Endothelial cell of umbilical vein (primary cell): ENCODE measurements around the gene SRRM5. TPM values are rescaled to one million over a fixed set of nuclear protein-coding genes. Genes with fewer than 3 reads are reported as not detected.

Source experiments
- BruUV-seq: library from RNA; stranded (reverse); fragments of 400-500 nt; replicated peaks from 2 replicates; lab custom pipeline; 2021; lab: Mats Ljungman, UMichigan
- CTCF ChIA-PET: fragments of 300-600, 350-600 bp; sonication (Branson Sonifier 250); formaldehyde crosslinking; loops from one replicate; lab custom pipeline; 2021; ENCODE audit warnings: antibody characterized with exemption, inconsistent platforms; lab: Charles Lee
- POLR2A ChIA-PET: fragments of 300-600, 350-600 bp; sonication (Branson Sonifier 250); formaldehyde crosslinking; loops from one replicate; lab custom pipeline; 2021; ENCODE audit warnings: antibody characterized with exemption, inconsistent platforms; lab: Charles Lee
- DNase-seq: peaks from one replicate; pipeline ENCODE4 v3.0.0-alpha.2; 2011; ENCODE audit warnings: low read depth, low spot score
- FAIRE-seq: peaks from 2 replicates; lab custom pipeline; 2011; peaks lifted over from hg19 to GRCh38; lab: Jason Lieb, UNC
- H2AFZ ChIP-seq: 2 replicates; pipeline ENCODE4 v1.6.0; 2012; ENCODE audit warnings: low read depth, low read length, control low read depth, inconsistent platforms
- H3K27ac ChIP-seq: 2 replicates; pipeline ENCODE4 v1.5.1; 2011; ENCODE audit warnings: low read depth, mild to moderate bottlenecking, control low read depth, low read length, moderate library complexity; ENCODE audit not compliant: insufficient read depth
- H3K27me3 ChIP-seq, 2 experiments: 2 replicates each; pipeline versions ENCODE4 v1.6.0 to v1.6.1; 2011; ENCODE audit warnings: low read length in 2 of 2, mixed read lengths in 1 of 2; ENCODE audit not compliant: control insufficient read depth in 2 of 2, insufficient read depth in 2 of 2
- H3K36me3 ChIP-seq, 2 experiments: 2 replicates in 1 of 2; 3 replicates in 1 of 2; pipeline ENCODE4 v1.5.1; 2011; ENCODE audit warnings: low read length in 2 of 2, mild to moderate bottlenecking in 1 of 2, moderate library complexity in 1 of 2; ENCODE audit not compliant: control insufficient read depth in 2 of 2, insufficient read depth in 2 of 2; ENCODE audit errors: extremely low read depth in 1 of 2
- H3K4me1 ChIP-seq: 3 replicates; pipeline ENCODE4 v1.5.1; 2011; ENCODE audit warnings: mild to moderate bottlenecking, low read length; ENCODE audit not compliant: control insufficient read depth, insufficient read depth; ENCODE audit errors: extremely low read depth
- H3K4me2 ChIP-seq: 2 replicates; pipeline ENCODE4 v1.6.1; 2011; ENCODE audit warnings: low read length, control low read depth, mixed read lengths; ENCODE audit not compliant: insufficient read depth
- H3K4me3 ChIP-seq, 3 experiments: fragments of 200-600 bp in 1 of 3; sonication (generic), shearing (Covaris generic) in 1 of 3; replicated peaks in 1 of 3; 2 replicates each; pipeline ENCODE4 v1.5.1; 2011 to 2016; ENCODE audit warnings: control low read depth in 3 of 3, low read length in 3 of 3, mild to moderate bottlenecking in 2 of 3, inconsistent platforms in 1 of 3, low read depth in 1 of 3, moderate library complexity in 1 of 3; ENCODE audit not compliant: insufficient read depth in 1 of 3
- H3K79me2 ChIP-seq: 2 replicates; pipeline ENCODE4 v1.6.0; 2012; ENCODE audit warnings: low read length, inconsistent platforms; ENCODE audit not compliant: control insufficient read depth, insufficient read depth
- H3K9ac ChIP-seq: replicated peaks from 2 replicates; pipeline ENCODE3; 2011; ENCODE audit warnings: low read length, control low read depth; ENCODE audit not compliant: insufficient read depth; ENCODE audit errors: extremely low read depth
- H3K9me1 ChIP-seq: replicated peaks from 3 replicates; pipeline ENCODE4 v1.6.0; 2011; ENCODE audit warnings: mild to moderate bottlenecking, low read length; ENCODE audit not compliant: control insufficient read depth, insufficient read depth; ENCODE audit errors: extremely low read depth
- H3K9me3 ChIP-seq: replicated peaks from 2 replicates; pipeline ENCODE4 v1.5.1; 2012; ENCODE audit warnings: low read length, inconsistent platforms; ENCODE audit not compliant: control insufficient read depth, insufficient read depth
- H4K20me1 ChIP-seq: replicated peaks from 2 replicates; pipeline ENCODE3; 2011; ENCODE audit warnings: mild to moderate bottlenecking, low read length; ENCODE audit not compliant: control insufficient read depth, insufficient read depth; ENCODE audit errors: extremely low read depth
- CTCF ChIP-seq, 2 donors: IDR thresholded peaks; 1 replicate in 1 of 2; 2 replicates in 1 of 2; pipeline ENCODE4 v1.5.1; 2011; ENCODE audit warnings: low read length in 2 of 2, mild to moderate bottlenecking in 2 of 2, moderate library complexity in 2 of 2, control low read depth in 1 of 2, inconsistent platforms in 1 of 2, low read depth in 1 of 2; ENCODE audit not compliant: insufficient read depth in 1 of 2; ENCODE audit errors: extremely low read depth in 1 of 2
- EZH2 ChIP-seq: IDR thresholded peaks from 2 replicates; pipeline ENCODE4 v1.6.1; 2012; ENCODE audit warnings: borderline replicate concordance, low read depth, mild to moderate bottlenecking, moderate library complexity, low read length, inconsistent platforms; ENCODE audit not compliant: severe bottlenecking
- FOS ChIP-seq: IDR thresholded peaks from 2 replicates; pipeline ENCODE4 v1.6.1; 2011; ENCODE audit warnings: mild to moderate bottlenecking, low read length, moderate library complexity, borderline replicate concordance; ENCODE audit not compliant: insufficient read depth
- GATA2 ChIP-seq: IDR thresholded peaks from 2 replicates; pipeline ENCODE4 v1.7.0; 2011; ENCODE audit warnings: low read depth, mild to moderate bottlenecking, moderate library complexity, mixed read lengths, low read length; ENCODE audit not compliant: insufficient read length, insufficient read depth
- JUN ChIP-seq: IDR thresholded peaks from 2 replicates; pipeline ENCODE4 v1.6.1; 2011; ENCODE audit warnings: borderline replicate concordance, low read depth; ENCODE audit not compliant: insufficient read length, insufficient read depth
- MAX ChIP-seq: IDR thresholded peaks from 2 replicates; pipeline ENCODE4 v1.6.1; 2011; ENCODE audit not compliant: insufficient read depth, insufficient read length
- MYC ChIP-seq: IDR thresholded peaks from one replicate; pipeline ENCODE4 v1.6.1; 2011; ENCODE audit warnings: mild to moderate bottlenecking, low read depth, low read length
- POLR2A ChIP-seq: IDR thresholded peaks from 2 replicates; pipeline ENCODE4 v1.6.1; 2012; ENCODE audit warnings: low read depth, mild to moderate bottlenecking, control low read depth, low read length
- POLR2AphosphoS5 ChIP-seq: IDR thresholded peaks from 2 replicates; pipeline ENCODE4 v1.6.1; 2012; ENCODE audit warnings: low read depth, mild to moderate bottlenecking, control low read depth, low read length, moderate library complexity; ENCODE audit not compliant: insufficient read depth
- dilution Hi-C: fragments of 300-500 bp; cut with MboI; formaldehyde crosslinking; loops from one replicate; pipeline ENCODE4 v1.15.0; 2019; ENCODE audit warnings: low sequenced_read_pairs; ENCODE audit not compliant: extremely low pct_ligation_motif_present
- intact Hi-C: fragments of 100-400 bp; cut with micrococcal nuclease; formaldehyde crosslinking; loops from one replicate; pipeline ENCODE4 v1.10.0; 2022
- polyA plus RNA-seq, 4 experiments: library from polyadenylated mRNA; depleted of rRNA in 3 of 4; stranded (reverse) in 3 of 4; unstranded in 1 of 4; fragments of >200 nt; gene quantifications; 2 replicates each; pipeline versions ENCODE4 v1.2.1 to v1.2.3, GENCODE V29; 2011 to 2012; ENCODE audit warnings: missing spikeins in 1 of 4
- total RNA-seq: library from RNA; stranded (reverse); gene quantifications from 2 replicates; pipeline ENCODE4 v1.2.3, GENCODE V29; 2021

Gene SRRM5
- total and polyA plus RNA-seq, 2 donors (not counting 3 experiments of a cell fraction or from before 2014, with no cell fraction given) = 0.17 to 0.27 TPM

- Histone ChIP-seq H2AFZ (no peak overlapping the region), H3K36me3 (no peaks in the 10 kb centered on the region), H3K27ac (no peak overlapping the region), H3K9ac (no peak overlapping the region), H3K9me1 (no peaks in the 10 kb centered on the region), H3K27me3 (no peaks in the 10 kb centered on the region), H4K20me1 (no peaks in the 10 kb centered on the region), H3K4me3 (no peak overlapping the region), H3K79me2 (no peaks in the 10 kb centered on the region), H3K4me2 (no peak overlapping the region), H3K9me3 (no peaks in the 10 kb centered on the region), H3K4me1 (peaks cover 7% of the 10 kb centered on the region)
- dilution Hi-C loops (no loop called here), intact Hi-C loops (no loop called here)
- CTCF ChIA-PET = interaction anchor here (0.8 kb wide), 1 partner anchor 29 kb away, joined by 3 read pairs; no protein-coding TSS in a partner anchor
- POLR2A ChIA-PET = no interaction called here
- no TSS peak for BruUV-seq
- FAIRE-seq (no peak), DNase-seq (no peak)
- TF ChIP-seq GATA2 (no peak), MYC (no peak), MAX (no peak), EZH2 (no peak), FOS (no peak), JUN (no peak), POLR2A (no peak), CTCF (IDR thresholded peaks at IDR 0.05; ENCODE audit: extremely low read depth in 1 of 2, insufficient read depth in 1 of 2, low read depth in 1 of 2, low read length in 2 of 2) (no peak), POLR2AphosphoS5 (no peak)
These were observed 12.2 kb downstream of the SRRM5 start for GRCh38 chr19:43623889-43624670.
